Fibroblast of skin of left biceps (primary cell): Measurements from ENCODE around the gene SLC22A3.

Source experiments
- DNase-seq, 2 experiments: peaks; one replicate each; pipeline ENCODE4 v3.0.0-alpha.2; 2013; ENCODE audit warnings: low read depth in 2 of 2

The SLC22A3 gene

GRCh38 chr6:160333841-160334240, 14.3 kb upstream of the SLC22A3 start:
- DNase-seq: no peak

- no peak for DNase-seq
These were observed 12.0 kb upstream of the SLC22A3 start for GRCh38 chr6:160336200-160336599.

- no peak for DNase-seq
These were observed 10.9 kb upstream of the SLC22A3 start for GRCh38 chr6:160337301-160337700.

- no peak for DNase-seq
These were observed 10.2 kb upstream of the SLC22A3 start for GRCh38 chr6:160337991-160338390.

- no peak for DNase-seq
These were observed 5.0 kb upstream of the SLC22A3 start for GRCh38 chr6:160343144-160343543.

- no peak for DNase-seq
These were observed 3.9 kb upstream of the SLC22A3 start for GRCh38 chr6:160344271-160344670.

- no peak for DNase-seq
These were observed 637 bp upstream of the SLC22A3 start for GRCh38 chr6:160347259-160348222.

- no peak for DNase-seq
These were observed 853 bp downstream of the SLC22A3 start for GRCh38 chr6:160349020-160349441.

- no peak for DNase-seq
These were observed 1.7 kb downstream of the SLC22A3 start for GRCh38 chr6:160349814-160350350.

GRCh38 chr6:160353950-160354496, 5.8 kb downstream of the SLC22A3 start:
- no peak for DNase-seq

- DNase-seq: no peak
These were observed 6.8 kb downstream of the SLC22A3 start for GRCh38 chr6:160355001-160355400.

GRCh38 chr6:160356074-160356744, 8.0 kb downstream of the SLC22A3 start:
- no peak for DNase-seq

- DNase-seq: no peak
These were observed 8.9 kb downstream of the SLC22A3 start for GRCh38 chr6:160357088-160357487.

GRCh38 chr6:160358225-160359119, 10.3 kb downstream of the SLC22A3 start:
- DNase-seq: no peak

- no peak for DNase-seq
These were observed 12.8 kb downstream of the SLC22A3 start for GRCh38 chr6:160360955-160361354.

GRCh38 chr6:160362556-160362955, 14.4 kb downstream of the SLC22A3 start:
- DNase-seq: no peak

- no peak for DNase-seq
These were observed 15.1 kb downstream of the SLC22A3 start for GRCh38 chr6:160363016-160363996.

- DNase-seq: no peak
These were observed 16.9 kb downstream of the SLC22A3 start for GRCh38 chr6:160365117-160365516.

GRCh38 chr6:160367798-160368547, 19.8 kb downstream of the SLC22A3 start:
- DNase-seq: no peak
